ENCODE data around the gene CEP152.

CEP152 gene

DNA sequence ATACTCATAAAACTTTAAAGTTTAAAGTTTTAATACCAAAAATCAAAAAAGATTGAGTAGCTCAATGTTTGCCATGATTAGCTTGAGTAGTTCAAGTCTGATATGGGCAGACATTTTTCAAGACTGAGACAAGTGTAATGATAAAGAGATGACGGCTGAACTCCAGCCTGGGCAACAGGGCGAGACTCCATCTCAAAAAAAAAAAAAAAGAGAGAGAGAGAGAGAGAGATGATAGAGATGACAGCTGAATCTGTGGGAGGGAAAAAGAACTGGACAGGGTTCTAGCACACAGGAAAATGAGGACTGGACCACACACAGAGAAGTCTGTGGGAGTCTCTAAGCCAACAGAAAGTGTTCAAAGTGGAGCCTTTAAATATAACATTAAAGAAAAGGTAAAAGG, 25.2 kb downstream of the CEP152 start:
- 100% methylated on average over 2 of the region's 2 CpGs for WGBS (ENCODE audit: insufficient coverage)

DNA sequence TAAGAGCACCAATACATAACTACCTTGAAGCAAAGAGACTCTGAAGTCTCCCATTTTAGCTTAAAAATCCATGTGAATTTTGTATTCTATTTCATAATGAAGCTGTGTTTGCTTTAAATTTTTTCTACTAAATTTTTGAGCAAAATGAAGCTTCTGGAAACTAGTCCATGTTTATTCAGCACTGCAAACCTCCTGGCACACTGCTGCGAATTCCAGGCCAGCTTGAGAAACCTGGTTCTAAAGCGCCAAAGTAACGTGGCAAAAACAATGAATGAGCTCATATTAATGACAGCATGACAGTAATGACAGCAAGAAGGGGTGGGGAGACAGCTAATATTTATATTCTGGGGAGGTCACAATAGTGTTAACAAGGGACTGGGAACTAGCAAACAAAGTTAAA, 25.7 kb downstream of the CEP152 start:
- Histone ChIP-seq H3K27ac (ENCODE audit: insufficient read depth in 1 of 2, low read depth in 1 of 2, low read length in 2 of 2, poor library complexity in 1 of 2, severe bottlenecking in 2 of 2) (no peak overlapping the region), H3K9me3 (ENCODE audit: control extremely low read depth in 1 of 5, control insufficient read depth in 4 of 5, insufficient read depth in 2 of 5, low read depth in 1 of 5, low read length in 4 of 5) (no peaks in the 10 kb centered on the region), H3K27me3 (replicated peaks in 2 of 5; ENCODE audit: control insufficient read depth in 4 of 5, insufficient read depth in 5 of 5, low read length in 4 of 5) (no peaks in the 10 kb centered on the region), H3K4me3 (ENCODE audit: control insufficient read depth in 1 of 7, extremely low read depth in 1 of 7, insufficient read depth in 4 of 7, low read depth in 2 of 7, low read length in 6 of 7) (no peak overlapping the region), H3K4me1 (ENCODE audit: control extremely low read depth in 1 of 4, control insufficient read depth in 4 of 4, insufficient read depth in 4 of 4, low read length in 3 of 4) (no peaks in the 10 kb centered on the region), H3K36me3 (ENCODE audit: control insufficient read depth in 4 of 4, insufficient read depth in 4 of 4, low read length in 3 of 4) (peaks cover 15 to 82% (median 40%) of the 10 kb centered on the region in 4 experiments)
- POLR2A ChIA-PET: interaction anchor here (0.7 kb wide), 1 partner anchor 16 kb away, joined by 3 read pairs; no protein-coding TSS in a partner anchor
- WGBS (ENCODE audit: insufficient coverage): 100% methylated on average over 3 of the region's 3 CpGs
- no peak for DNase-seq
- CTCF ChIA-PET: interaction anchor here (1.1 kb wide), 1 partner anchor 427 kb away, joined by 3 read pairs; no protein-coding TSS in a partner anchor

More for the DNA sequence above, 25.2 kb downstream of the CEP152 start:
- Histone ChIP-seq H3K27ac (ENCODE audit: insufficient read depth in 1 of 2, low read depth in 1 of 2, low read length in 2 of 2, poor library complexity in 1 of 2, severe bottlenecking in 2 of 2) (no peak overlapping the region), H3K4me1 (ENCODE audit: control extremely low read depth in 1 of 4, control insufficient read depth in 4 of 4, insufficient read depth in 4 of 4, low read length in 3 of 4) (no peaks in the 10 kb centered on the region), H3K36me3 (ENCODE audit: control insufficient read depth in 4 of 4, insufficient read depth in 4 of 4, low read length in 3 of 4) (peaks cover 18 to 80% (median 42%) of the 10 kb centered on the region in 4 experiments), H3K4me3 (ENCODE audit: control insufficient read depth in 1 of 7, extremely low read depth in 1 of 7, insufficient read depth in 4 of 7, low read depth in 2 of 7, low read length in 6 of 7) (no peak overlapping the region), H3K9me3 (ENCODE audit: control extremely low read depth in 1 of 5, control insufficient read depth in 4 of 5, insufficient read depth in 2 of 5, low read depth in 1 of 5, low read length in 4 of 5) (peaks cover 0 to 1% (median 0%) of the 10 kb centered on the region in 5 experiments), H3K27me3 (replicated peaks in 2 of 5; ENCODE audit: control insufficient read depth in 4 of 5, insufficient read depth in 5 of 5, low read length in 4 of 5) (no peaks in the 10 kb centered on the region)
- ChIA-PET POLR2A (interaction anchor here (0.7 kb wide), 1 partner anchor 17 kb away, joined by 3 read pairs; no protein-coding TSS in a partner anchor), CTCF (interaction anchor here (1.1 kb wide), 1 partner anchor 427 kb away, joined by 3 read pairs; no protein-coding TSS in a partner anchor)
- no peak for DNase-seq

DNA sequence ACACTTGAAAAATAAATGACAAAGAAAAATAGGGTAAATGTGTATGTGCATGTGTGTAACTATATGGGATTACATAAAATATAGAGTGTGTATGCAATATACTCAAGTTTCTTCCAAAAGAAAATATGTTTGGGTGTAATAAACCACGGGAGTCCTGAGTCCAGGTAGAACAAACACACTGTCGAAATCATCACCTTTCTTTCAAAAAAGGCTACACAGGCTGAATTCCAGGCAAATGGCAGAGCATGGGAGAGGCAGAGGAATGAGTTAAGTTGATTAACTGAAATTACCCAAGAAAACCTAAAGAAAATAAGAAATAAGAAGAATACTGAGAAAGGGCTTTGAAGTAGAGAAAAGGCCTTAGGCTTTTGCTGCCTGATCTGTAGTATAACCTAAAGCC, 26.1 kb downstream of the CEP152 start:
- WGBS (ENCODE audit: insufficient coverage): no CpG with 5 or more reads among the region's 2 CpGs
- Histone ChIP-seq H3K4me3 (ENCODE audit: control insufficient read depth in 1 of 7, extremely low read depth in 1 of 7, insufficient read depth in 4 of 7, low read depth in 2 of 7, low read length in 6 of 7) (no peak overlapping the region), H3K27ac (ENCODE audit: insufficient read depth in 1 of 2, low read depth in 1 of 2, low read length in 2 of 2, poor library complexity in 1 of 2, severe bottlenecking in 2 of 2) (no peak overlapping the region), H3K36me3 (ENCODE audit: control insufficient read depth in 4 of 4, insufficient read depth in 4 of 4, low read length in 3 of 4) (peaks cover 15 to 83% (median 40%) of the 10 kb centered on the region in 4 experiments), H3K4me1 (ENCODE audit: control extremely low read depth in 1 of 4, control insufficient read depth in 4 of 4, insufficient read depth in 4 of 4, low read length in 3 of 4) (no peaks in the 10 kb centered on the region), H3K27me3 (replicated peaks in 2 of 5; ENCODE audit: control insufficient read depth in 4 of 5, insufficient read depth in 5 of 5, low read length in 4 of 5) (no peaks in the 10 kb centered on the region), H3K9me3 (ENCODE audit: control extremely low read depth in 1 of 5, control insufficient read depth in 4 of 5, insufficient read depth in 2 of 5, low read depth in 1 of 5, low read length in 4 of 5) (no peaks in the 10 kb centered on the region)
- DNase-seq: no peak
- ChIA-PET POLR2A (interaction anchor here (0.7 kb wide), 1 partner anchor 16 kb away, joined by 3 read pairs; no protein-coding TSS in a partner anchor), CTCF (interaction anchor here (1.1 kb wide), 1 partner anchor 426 kb away, joined by 3 read pairs; no protein-coding TSS in a partner anchor)

DNA sequence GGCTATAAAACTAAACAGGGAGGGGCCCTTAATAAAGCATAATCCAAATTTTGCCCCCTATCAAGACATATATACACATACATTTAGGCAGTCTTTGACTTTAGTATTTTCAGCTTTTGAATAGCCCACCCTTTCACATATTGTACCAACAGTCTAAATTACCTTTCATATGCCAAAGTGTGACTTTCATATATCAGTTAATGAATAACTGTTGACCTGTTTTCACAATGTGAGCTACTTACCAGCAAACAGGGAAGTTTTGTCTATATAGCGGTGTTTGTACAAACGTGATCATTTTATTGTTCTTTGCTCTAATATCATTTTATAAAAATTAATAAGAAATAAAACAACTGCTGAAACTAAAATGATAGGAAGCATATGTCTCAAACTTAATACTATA, 28.0 kb downstream of the CEP152 start:
- H3K36me3 ChIP-seq (ENCODE audit: control insufficient read depth in 4 of 4, insufficient read depth in 4 of 4, low read length in 3 of 4): peaks cover 16 to 76% (median 32%) of the 10 kb centered on the region in 4 experiments
- ChIA-PET CTCF (no interaction called here), POLR2A (no interaction called here)
- H3K9me3 ChIP-seq (ENCODE audit: control extremely low read depth in 1 of 5, control insufficient read depth in 4 of 5, insufficient read depth in 2 of 5, low read depth in 1 of 5, low read length in 4 of 5): no peaks in the 10 kb centered on the region
- no peak for DNase-seq
- no peaks in the 10 kb centered on the region for H3K4me1 ChIP-seq (ENCODE audit: control extremely low read depth in 1 of 4, control insufficient read depth in 4 of 4, insufficient read depth in 4 of 4, low read length in 3 of 4)
- no peak overlapping the region for H3K27ac ChIP-seq (ENCODE audit: insufficient read depth in 1 of 2, low read depth in 1 of 2, low read length in 2 of 2, poor library complexity in 1 of 2, severe bottlenecking in 2 of 2)
- H3K4me3 ChIP-seq (ENCODE audit: control insufficient read depth in 1 of 7, extremely low read depth in 1 of 7, insufficient read depth in 4 of 7, low read depth in 2 of 7, low read length in 6 of 7): no peak overlapping the region
- no CpG with 5 or more reads among the region's 2 CpGs for WGBS (ENCODE audit: insufficient coverage)
- no peaks in the 10 kb centered on the region for H3K27me3 ChIP-seq (replicated peaks in 2 of 5; ENCODE audit: control insufficient read depth in 4 of 5, insufficient read depth in 5 of 5, low read length in 4 of 5)

DNA sequence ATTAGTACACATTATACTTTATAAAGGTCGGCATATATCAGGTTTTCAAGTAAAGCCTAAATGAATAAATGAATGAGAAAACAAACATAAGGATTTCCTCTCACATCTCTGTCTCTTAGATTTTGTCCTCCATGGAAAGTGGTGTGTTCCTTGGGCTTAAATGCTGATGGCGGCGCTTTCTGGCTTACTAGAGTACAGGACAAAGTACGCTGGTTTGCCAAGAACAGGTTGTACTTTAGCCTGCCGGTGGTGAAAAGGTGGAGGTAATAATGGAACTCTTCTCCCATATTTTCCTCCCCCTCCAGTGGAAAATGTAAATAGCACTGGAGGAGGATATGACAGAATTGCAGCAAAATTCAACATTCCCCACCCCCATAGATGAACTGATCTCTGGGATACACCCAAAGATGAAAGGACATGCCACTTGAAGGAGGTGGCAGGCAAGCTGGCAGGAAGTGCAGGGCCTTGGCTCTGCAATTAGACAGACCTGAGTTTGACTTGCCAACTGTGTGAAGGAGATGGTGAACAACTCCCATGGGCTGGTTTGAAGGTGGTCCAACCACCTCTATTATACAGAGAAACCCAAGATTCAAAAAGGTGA, 29.3 kb downstream of the CEP152 start:
- no peak overlapping the region for H3K27ac ChIP-seq (ENCODE audit: insufficient read depth in 1 of 2, low read depth in 1 of 2, low read length in 2 of 2, poor library complexity in 1 of 2, severe bottlenecking in 2 of 2)
- H3K36me3 ChIP-seq (ENCODE audit: control insufficient read depth in 4 of 4, insufficient read depth in 4 of 4, low read length in 3 of 4): peaks cover 18 to 69% (median 34%) of the 10 kb centered on the region in 4 experiments
- ChIA-PET POLR2A (no interaction called here), CTCF (no interaction called here)
- WGBS (ENCODE audit: insufficient coverage): no CpG with 5 or more reads among the region's 5 CpGs
- no peaks in the 10 kb centered on the region for H3K9me3 ChIP-seq (ENCODE audit: control extremely low read depth in 1 of 5, control insufficient read depth in 4 of 5, insufficient read depth in 2 of 5, low read depth in 1 of 5, low read length in 4 of 5)
- DNase-seq: no peak
- no peaks in the 10 kb centered on the region for H3K4me1 ChIP-seq (ENCODE audit: control extremely low read depth in 1 of 4, control insufficient read depth in 4 of 4, insufficient read depth in 4 of 4, low read length in 3 of 4)
- H3K27me3 ChIP-seq (replicated peaks in 2 of 5; ENCODE audit: control insufficient read depth in 4 of 5, insufficient read depth in 5 of 5, low read length in 4 of 5): no peaks in the 10 kb centered on the region
- no peak overlapping the region for H3K4me3 ChIP-seq (ENCODE audit: control insufficient read depth in 1 of 7, extremely low read depth in 1 of 7, insufficient read depth in 4 of 7, low read depth in 2 of 7, low read length in 6 of 7)

DNA sequence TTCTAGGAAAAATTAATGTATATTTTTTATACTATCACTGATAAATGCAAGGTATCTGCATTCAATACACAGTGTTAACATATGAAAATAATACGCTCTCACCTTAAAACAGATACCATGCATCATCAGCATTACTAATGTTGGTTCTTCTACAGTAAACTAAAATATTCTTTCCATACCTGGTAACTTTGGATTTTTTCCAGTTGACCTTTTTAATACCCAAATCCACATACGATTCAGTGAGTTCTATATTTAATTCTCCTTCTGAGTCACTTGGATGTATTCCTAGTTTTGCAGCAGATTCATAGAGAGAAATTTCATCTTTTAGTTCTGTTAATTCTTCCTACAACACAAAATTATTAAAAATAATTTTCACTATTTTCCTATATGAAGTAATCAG, 29.9 kb downstream of the CEP152 start:
- H3K4me1 ChIP-seq (ENCODE audit: control extremely low read depth in 1 of 4, control insufficient read depth in 4 of 4, insufficient read depth in 4 of 4, low read length in 3 of 4): no peaks in the 10 kb centered on the region
- no peaks in the 10 kb centered on the region for H3K27me3 ChIP-seq (replicated peaks in 2 of 5; ENCODE audit: control insufficient read depth in 4 of 5, insufficient read depth in 5 of 5, low read length in 4 of 5)
- H3K36me3 ChIP-seq (ENCODE audit: control insufficient read depth in 4 of 4, insufficient read depth in 4 of 4, low read length in 3 of 4): peaks cover 17 to 63% (median 32%) of the 10 kb centered on the region in 4 experiments
- POLR2A ChIA-PET: no interaction called here
- H3K4me3 ChIP-seq (ENCODE audit: control insufficient read depth in 1 of 7, extremely low read depth in 1 of 7, insufficient read depth in 4 of 7, low read depth in 2 of 7, low read length in 6 of 7): no peak overlapping the region
- no peak overlapping the region for H3K27ac ChIP-seq (ENCODE audit: insufficient read depth in 1 of 2, low read depth in 1 of 2, low read length in 2 of 2, poor library complexity in 1 of 2, severe bottlenecking in 2 of 2)
- no peaks in the 10 kb centered on the region for H3K9me3 ChIP-seq (ENCODE audit: control extremely low read depth in 1 of 5, control insufficient read depth in 4 of 5, insufficient read depth in 2 of 5, low read depth in 1 of 5, low read length in 4 of 5)
- DNase-seq: no peak
- CTCF ChIA-PET: no interaction called here
- 100% methylated on average over 1 of the region's 2 CpGs for WGBS (ENCODE audit: insufficient coverage)

DNA sequence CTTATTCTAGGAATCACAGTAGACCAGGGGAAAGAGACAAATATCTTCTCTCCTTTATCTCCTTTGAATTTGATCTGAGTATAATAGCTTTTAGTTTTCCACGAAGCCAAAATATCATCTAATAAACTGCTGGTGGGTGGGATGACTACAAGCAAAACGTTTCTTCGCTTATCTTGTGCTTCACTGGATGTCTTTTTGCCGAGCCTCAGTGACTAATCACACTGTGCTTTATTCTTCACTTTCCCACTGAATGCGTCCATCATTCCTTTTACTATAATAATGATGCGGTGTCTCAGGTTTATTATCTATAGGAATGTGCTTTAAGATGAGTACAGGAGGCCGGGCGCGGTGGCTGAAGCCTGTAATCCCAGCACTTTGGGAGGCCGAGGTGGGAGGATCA, 32.5 kb downstream of the CEP152 start:
- 95% methylated on average over 7 of the region's 10 CpGs for WGBS (ENCODE audit: insufficient coverage)
- Histone ChIP-seq H3K4me3 (ENCODE audit: control insufficient read depth in 1 of 7, extremely low read depth in 1 of 7, insufficient read depth in 4 of 7, low read depth in 2 of 7, low read length in 6 of 7) (no peak overlapping the region), H3K4me1 (ENCODE audit: control extremely low read depth in 1 of 4, control insufficient read depth in 4 of 4, insufficient read depth in 4 of 4, low read length in 3 of 4) (no peaks in the 10 kb centered on the region), H3K27me3 (replicated peaks in 2 of 5; ENCODE audit: control insufficient read depth in 4 of 5, insufficient read depth in 5 of 5, low read length in 4 of 5) (no peaks in the 10 kb centered on the region), H3K36me3 (ENCODE audit: control insufficient read depth in 4 of 4, insufficient read depth in 4 of 4, low read length in 3 of 4) (peaks cover 18 to 60% (median 38%) of the 10 kb centered on the region in 4 experiments), H3K9me3 (ENCODE audit: control extremely low read depth in 1 of 5, control insufficient read depth in 4 of 5, insufficient read depth in 2 of 5, low read depth in 1 of 5, low read length in 4 of 5) (peaks cover 0 to 15% (median 3%) of the 10 kb centered on the region in 5 experiments), H3K27ac (ENCODE audit: insufficient read depth in 1 of 2, low read depth in 1 of 2, low read length in 2 of 2, poor library complexity in 1 of 2, severe bottlenecking in 2 of 2) (no peak overlapping the region)
- ChIA-PET CTCF (no interaction called here), POLR2A (no interaction called here)
- no peak for DNase-seq
